ENCODE data around the gene CFAP119. TPM values are rescaled to one million over a fixed set of nuclear protein-coding genes. Genes with fewer than 3 reads are reported as not detected.
A peak's percentile ranks its signal among the peaks of the same experiment; 100 is the strongest.

The CFAP119 gene
- polyA plus RNA-seq, 1 of the 3 experiments (the other 2 are of a cell fraction), result 28.4 TPM

- TF ChIP-seq TEAD4 (IDR thresholded peaks at IDR 0.05; ENCODE audit: borderline replicate concordance, insufficient read depth) (no peak), MEF2A (IDR thresholded peaks at IDR 0.05; ENCODE audit: borderline replicate concordance, low read depth) (no peak), RCOR1 (IDR thresholded peaks at IDR 0.05; ENCODE audit: low read length) (no peak), EP300 (IDR thresholded peaks at IDR 0.05; ENCODE audit: borderline replicate concordance in 1 of 2, low read depth in 1 of 2, low read length in 1 of 2) (no peak), YY1 (IDR thresholded peaks at IDR 0.05; ENCODE audit: low read depth) (no peak), NRF1 (IDR thresholded peaks at IDR 0.05; ENCODE audit: low read depth, low read length) (no peak), FOXJ3 (CRISPR knock-in tag; IDR thresholded peaks at IDR 0.05) (no peak), SIN3A (IDR thresholded peaks at IDR 0.05; ENCODE audit: borderline replicate concordance, low read depth, low read length) (peak; percentile 24; the same call in 1 of the 2 replicates), TCF12 (IDR thresholded peaks at IDR 0.05) (no peak), FOSL2 (IDR thresholded peaks at IDR 0.05; ENCODE audit: borderline replicate concordance, low read depth) (no peak)
- TF ChIP-seq, protein P1, sequence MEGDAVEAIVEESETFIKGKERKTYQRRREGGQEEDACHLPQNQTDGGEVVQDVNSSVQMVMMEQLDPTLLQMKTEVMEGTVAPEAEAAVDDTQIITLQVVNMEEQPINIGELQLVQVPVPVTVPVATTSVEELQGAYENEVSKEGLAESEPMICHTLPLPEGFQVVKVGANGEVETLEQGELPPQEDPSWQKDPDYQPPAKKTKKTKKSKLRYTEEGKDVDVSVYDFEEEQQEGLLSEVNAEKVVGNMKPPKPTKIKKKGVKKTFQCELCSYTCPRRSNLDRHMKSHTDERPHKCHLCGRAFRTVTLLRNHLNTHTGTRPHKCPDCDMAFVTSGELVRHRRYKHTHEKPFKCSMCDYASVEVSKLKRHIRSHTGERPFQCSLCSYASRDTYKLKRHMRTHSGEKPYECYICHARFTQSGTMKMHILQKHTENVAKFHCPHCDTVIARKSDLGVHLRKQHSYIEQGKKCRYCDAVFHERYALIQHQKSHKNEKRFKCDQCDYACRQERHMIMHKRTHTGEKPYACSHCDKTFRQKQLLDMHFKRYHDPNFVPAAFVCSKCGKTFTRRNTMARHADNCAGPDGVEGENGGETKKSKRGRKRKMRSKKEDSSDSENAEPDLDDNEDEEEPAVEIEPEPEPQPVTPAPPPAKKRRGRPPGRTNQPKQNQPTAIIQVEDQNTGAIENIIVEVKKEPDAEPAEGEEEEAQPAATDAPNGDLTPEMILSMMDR (IDR thresholded peaks at IDR 0.05), result no peak
These were observed 24.5 kb upstream of the CFAP119 start (continued) for GRCh38 chr16:30786115-30786935.

GRCh38 chr16:30785126-30786106, 23.6 kb upstream of the CFAP119 start:
- TF ChIP-seq EP300 (IDR thresholded peaks at IDR 0.05; ENCODE audit: borderline replicate concordance in 1 of 2, low read depth in 1 of 2, low read length in 1 of 2), result no peak
- H3K4me3 ChIP-seq (ENCODE audit: low read depth in 2 of 2, low read length in 1 of 2), result peak overlapping the region; percentile 82 to 86
- no peaks in the 10 kb centered on the region for H3K27me3 ChIP-seq (ENCODE audit: insufficient read depth)
- DNase-seq, result no peak
- H3F3A ChIP-seq (replicated peaks; ENCODE audit: insufficient read depth), result peaks cover 5% of the 10 kb centered on the region
- H3K27ac ChIP-seq (ENCODE audit: low read depth in 2 of 2, low read length in 1 of 2), result no peak overlapping the region; a peak in 1 of 4 replicates
- ChIA-PET CTCF (interaction anchor here (1.2 to 1.3 kb wide), 2 partner anchors 15 to 22 kb away, joined by 3 read pairs; no protein-coding TSS in a partner anchor), POLR2A (interaction anchor here (0.6 to 4.1 kb wide), 3 partner anchors 18 to 21 kb away, joined by 3 to 128 read pairs (median 3); no protein-coding TSS in a partner anchor)
- H3K9me3 ChIP-seq, result no peaks in the 10 kb centered on the region
- no peaks in the 10 kb centered on the region for H4K20me1 ChIP-seq (ENCODE audit: insufficient read depth)
- H3K9ac ChIP-seq, result peak overlapping the region; percentile 96; the same call in 1 of the 2 replicates
- 83% methylated on average over 7 of the region's 7 CpGs for WGBS (ENCODE audit: low lambda C conversion rate)
- peaks cover 8 to 44% of the 10 kb centered on the region in 2 experiments for H3K36me3 ChIP-seq (replicated peaks in 1 of 2; ENCODE audit: control insufficient read depth in 1 of 2, insufficient read depth in 2 of 2, low read length in 1 of 2)
- peaks cover 44% of the 10 kb centered on the region for H3K79me2 ChIP-seq (ENCODE audit: insufficient read depth)
- no peaks in the 10 kb centered on the region for H3K9me2 ChIP-seq
- H3K4me1 ChIP-seq (ENCODE audit: control insufficient read depth in 1 of 2, insufficient read depth in 2 of 2, low read depth in 1 of 2, low read length in 1 of 2), result peaks cover 6 to 17% of the 10 kb centered on the region in 2 experiments; a peak in 2 of 4 replicates
- H3K4me2 ChIP-seq, result peak overlapping the region; percentile 100
- H2AFZ ChIP-seq (ENCODE audit: low read depth), result no peak overlapping the region

Measured in SK-N-SH (cell line).